Anterior cingulate cortex (tissue), 58 donors: ENCODE data around the gene GTF2IRD2.
A peak's percentile ranks its signal among the peaks of the same experiment; 100 is the strongest.
"Not testable (repeated sequence)": the region's sequence is repeated elsewhere in the genome, so short reads cannot be mapped to it uniquely, and the experiment has no call there.

ENCODE experiments used
- DNase-seq, 58 donors: peaks; one replicate each; lab custom pipeline; 2025; lab: John Stamatoyannopoulos, UW

The GTF2IRD2 gene

DNA sequence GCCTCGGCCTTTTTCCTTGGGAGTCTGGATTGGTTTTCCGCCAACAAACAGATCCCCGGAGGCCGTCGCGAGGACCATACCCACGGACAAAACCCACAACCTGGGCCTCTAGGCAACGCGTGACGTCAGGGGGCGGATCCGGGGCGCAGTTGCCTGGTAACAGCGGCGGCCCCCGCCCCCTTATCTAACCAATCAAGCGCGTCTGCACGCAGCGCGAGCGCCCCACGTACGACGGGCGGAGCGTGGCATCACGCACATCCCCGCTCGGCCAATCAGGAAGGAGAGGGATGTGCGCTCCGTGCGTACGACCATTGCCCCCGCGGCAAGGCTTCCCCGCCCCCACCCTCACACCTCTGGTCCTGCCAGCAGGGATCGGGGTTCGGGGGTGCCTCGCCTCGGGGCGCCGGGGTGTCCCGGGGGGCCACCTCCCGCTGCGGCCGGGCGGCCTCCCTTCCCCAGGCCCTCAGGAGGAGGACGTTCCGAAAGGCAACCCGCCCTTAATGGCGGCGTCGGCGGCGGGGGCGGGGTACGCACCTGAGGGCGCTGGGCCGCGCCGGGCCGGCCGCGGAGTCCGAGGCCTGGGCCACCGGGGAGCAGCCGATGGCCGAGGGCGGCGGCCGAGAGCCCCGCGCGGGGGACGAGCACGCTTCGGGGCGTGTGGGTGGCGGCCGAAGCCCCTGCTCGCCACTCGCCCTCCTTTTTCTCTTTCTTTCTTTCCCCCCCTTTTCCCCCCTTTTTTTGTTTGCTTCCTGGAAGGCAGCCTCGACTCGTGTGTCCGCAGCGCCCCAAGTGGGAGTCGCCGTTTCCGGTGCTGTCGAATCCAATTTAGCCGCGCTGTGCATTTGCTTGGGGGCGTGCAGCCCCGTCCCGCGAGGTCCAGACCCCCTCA lies at the start of gene GTF2IRD2:
Gene GTF2IRD2 (minus strand): TSS at position 773 of the 889 bp plus-strand sequence. CDS start 15,227 bp downstream, outside the sequence.
- DNase-seq: peak in 3 of 58 donors; percentile 24 to 59 (median 54)

- peak in 53 of 58 donors; percentile 13 to 89 (median 70) for DNase-seq
These were observed 39.0 kb upstream of the GTF2IRD2 start for GRCh38 chr7:74890158-74891123.

- DNase-seq: not testable (repeated sequence)
These were observed 38.2 kb upstream of the GTF2IRD2 start for GRCh38 chr7:74889518-74890129.

- DNase-seq: not testable (repeated sequence)
These were observed 33.9 kb upstream of the GTF2IRD2 start for GRCh38 chr7:74885295-74885694.

DNA sequence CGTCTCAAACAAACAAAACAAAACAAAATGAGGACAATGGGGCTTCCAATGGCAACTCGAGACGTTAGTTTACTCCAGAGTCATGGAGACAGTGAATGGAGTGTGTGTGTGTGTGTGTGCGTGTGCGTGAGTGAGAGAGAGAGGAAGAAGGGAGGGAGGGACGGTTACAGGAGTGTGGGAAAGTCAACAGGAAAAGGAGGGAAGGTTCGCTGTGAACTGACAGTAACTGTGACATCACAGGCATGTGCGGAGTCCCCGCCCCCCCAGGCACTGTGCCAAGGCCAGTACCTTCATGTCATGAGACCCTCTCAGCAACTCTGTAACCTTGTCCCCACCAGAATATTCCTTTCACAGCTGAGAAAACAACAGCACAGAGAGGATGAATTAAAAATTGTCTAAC lies 30.7 kb upstream of the GTF2IRD2 start:
- DNase-seq: not testable (repeated sequence)

DNA sequence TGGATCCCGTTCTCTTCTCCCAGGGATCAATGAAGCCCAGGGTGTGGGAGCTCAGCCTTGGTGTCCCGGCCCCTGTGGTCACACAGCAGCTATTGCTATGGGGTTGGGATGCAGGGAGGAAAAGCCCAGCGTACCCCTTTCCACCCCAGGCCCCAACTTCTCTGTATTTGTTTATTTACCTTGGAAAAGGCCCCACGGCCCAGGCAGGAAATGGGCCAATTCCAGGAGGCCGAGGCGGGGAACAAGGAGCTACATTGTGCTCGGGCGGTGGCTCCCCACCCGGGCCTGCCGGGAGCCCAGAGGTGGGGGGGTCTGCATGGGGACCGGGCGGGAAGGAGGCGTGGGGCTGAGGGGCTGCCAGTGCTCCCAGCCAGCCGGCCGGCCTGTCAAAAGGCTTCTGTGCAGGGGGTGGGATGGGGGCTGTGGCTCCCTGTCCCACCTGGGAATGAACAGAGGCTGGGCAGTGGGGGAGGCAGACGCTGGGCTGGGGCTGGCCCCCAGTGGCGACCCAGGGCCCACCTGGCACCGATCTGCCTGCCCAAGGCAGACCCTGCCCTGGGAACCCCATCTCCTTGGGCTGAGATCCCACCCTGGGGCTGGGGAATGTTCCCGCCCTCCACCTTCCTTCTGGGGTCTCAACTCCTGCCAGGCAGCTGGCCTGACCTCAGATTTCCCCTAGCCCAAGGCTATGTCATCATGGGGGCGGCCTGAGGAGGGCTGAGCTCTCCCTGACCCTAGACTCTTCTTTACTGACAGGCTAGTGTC lies 23.5 kb upstream of the GTF2IRD2 start:
- DNase-seq: peak in 41 of 58 donors; percentile 0 to 68 (median 39)

- DNase-seq: not testable (repeated sequence)
These were observed 22.8 kb upstream of the GTF2IRD2 start for GRCh38 chr7:74874104-74874747.

- not testable (repeated sequence) for DNase-seq
These were observed 21.1 kb upstream of the GTF2IRD2 start for GRCh38 chr7:74872542-74872941.

- not testable (repeated sequence) for DNase-seq
These were observed 14.4 kb upstream of the GTF2IRD2 start for GRCh38 chr7:74865777-74866176.

DNA sequence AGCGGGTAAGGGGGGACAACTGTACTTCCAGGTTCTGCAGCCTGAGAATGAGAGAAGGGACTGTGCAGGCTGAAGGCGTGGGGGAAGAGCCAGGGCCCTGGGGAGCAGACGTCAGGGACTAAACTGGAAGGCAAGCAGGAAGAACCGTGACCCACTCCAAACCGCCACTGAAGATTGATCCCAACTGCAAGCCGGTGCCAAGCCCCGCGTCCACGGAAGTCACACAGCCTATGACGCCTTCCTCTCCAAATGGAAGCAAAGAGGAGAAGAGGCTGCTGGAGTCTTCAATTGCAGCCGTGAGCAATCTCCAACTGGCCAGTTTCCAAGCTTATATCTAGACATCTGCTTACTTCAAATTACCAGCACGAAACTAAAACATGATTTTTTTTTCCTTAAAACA lies 1.6 kb downstream of the GTF2IRD2 start:
- not testable (repeated sequence) for DNase-seq

DNA sequence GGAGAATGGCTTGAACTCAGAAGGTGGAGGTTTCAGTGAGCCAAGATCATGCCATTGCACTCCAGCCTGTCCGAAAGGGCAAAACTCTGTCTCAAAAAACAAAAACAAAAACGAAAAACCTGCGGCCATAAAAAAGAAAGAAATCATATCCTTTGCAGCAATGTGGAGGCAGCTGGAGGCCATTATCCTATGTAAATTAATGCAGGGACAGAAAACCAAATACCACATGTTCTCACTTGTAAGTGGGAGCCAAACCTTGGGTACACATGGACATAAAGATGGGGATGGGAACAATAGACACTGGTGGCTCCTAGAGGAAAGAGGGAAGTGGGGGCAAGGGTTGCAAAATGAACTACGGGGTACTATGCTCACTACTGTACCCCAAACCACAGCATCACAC lies 21.0 kb downstream of the GTF2IRD2 start:
- not testable (repeated sequence) for DNase-seq

- DNase-seq: not testable (repeated sequence)
These were observed 21.4 kb downstream of the GTF2IRD2 start for GRCh38 chr7:74829959-74830358.

DNA sequence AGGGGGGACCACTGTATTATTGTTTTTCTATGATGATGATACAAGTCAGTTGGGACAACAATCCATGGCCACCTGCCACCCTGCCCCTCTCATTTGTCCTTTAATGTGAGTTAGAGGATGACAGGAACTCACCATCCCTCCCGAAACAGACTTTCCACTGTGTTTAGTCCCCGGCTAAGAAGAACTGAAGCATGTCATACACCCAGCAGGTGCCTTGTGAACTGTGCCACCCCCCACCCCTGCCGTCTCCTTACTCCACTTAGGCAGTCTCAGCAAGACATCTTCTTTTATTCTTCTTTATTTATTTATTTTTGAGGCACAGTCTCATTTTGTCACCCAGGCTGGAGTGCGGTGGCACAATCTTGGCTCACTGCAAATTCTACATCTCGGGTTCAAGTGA lies 30.1 kb downstream of the GTF2IRD2 start:
- not testable (repeated sequence) for DNase-seq

DNA sequence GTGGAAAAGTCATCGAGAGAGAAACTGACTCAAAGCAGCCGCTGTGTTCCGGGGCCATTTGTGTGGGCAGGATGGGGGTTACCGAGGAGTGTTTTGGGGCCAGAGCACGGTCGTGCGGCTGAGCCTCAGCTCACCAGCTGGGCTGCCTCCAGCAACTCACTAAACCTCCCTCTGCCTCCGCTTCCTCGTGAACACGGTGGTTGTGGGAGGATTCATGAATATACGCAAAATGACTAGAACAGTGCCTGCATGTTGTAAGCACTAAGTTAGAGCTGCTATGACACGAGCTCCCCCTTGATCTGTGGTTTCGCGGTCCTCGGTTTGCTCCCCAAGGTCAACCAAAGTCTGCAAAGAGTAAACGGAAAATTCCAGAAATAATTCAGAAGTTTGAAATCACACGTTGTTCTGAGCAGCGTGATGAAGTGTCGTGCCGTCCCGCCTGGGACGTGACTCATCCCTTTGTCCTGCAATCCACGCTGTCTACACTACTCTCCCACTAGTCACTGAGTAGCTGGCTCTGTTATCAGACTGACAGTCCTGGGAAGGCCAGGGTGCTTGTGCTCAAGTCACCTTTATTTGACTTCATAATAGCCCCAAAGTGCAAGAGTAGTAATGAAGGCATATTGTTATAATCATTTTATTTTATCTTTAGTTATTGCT lies 31.1 kb downstream of the GTF2IRD2 start:
- DNase-seq: not testable (repeated sequence)

DNA sequence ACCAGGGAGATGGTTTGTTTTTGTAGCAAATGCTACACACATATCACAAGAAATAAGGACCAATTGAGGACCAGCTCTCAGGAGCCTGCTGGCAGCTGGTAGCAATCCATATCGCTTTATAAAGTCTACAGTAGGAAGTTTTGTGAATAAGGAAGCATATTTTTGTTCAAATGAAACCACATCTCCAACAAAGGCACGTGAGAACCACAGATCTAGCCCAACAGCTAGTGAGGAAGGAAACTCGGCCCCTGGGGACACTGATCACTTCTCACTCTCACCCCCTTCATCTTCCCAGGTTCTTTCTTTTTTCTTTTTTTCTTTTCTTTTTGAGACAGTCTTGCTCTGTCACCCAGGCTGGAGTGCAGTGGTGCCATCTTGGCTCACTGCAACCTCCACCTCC lies 35.5 kb downstream of the GTF2IRD2 start:
- not testable (repeated sequence) for DNase-seq

DNA sequence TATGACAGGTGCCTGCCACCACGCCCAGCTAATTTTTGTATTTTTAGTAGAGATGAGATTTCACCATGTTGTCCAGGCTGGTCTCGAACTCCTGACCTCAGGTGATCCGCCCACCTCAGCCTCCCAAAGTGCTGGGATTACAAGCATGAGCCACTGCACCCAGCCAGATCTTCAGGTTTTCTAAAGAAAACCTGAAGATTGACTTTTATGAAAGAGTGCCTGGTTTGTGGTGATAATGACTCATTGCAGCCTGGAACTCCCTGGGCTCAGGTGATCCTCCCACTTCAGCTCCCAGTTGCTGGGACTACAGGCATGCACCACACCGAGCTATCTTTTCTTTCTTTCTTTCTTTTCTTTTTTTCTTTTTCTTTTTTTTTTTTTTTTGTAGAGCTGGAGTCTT lies 52.8 kb downstream of the GTF2IRD2 start:
- DNase-seq: not testable (repeated sequence)

DNA sequence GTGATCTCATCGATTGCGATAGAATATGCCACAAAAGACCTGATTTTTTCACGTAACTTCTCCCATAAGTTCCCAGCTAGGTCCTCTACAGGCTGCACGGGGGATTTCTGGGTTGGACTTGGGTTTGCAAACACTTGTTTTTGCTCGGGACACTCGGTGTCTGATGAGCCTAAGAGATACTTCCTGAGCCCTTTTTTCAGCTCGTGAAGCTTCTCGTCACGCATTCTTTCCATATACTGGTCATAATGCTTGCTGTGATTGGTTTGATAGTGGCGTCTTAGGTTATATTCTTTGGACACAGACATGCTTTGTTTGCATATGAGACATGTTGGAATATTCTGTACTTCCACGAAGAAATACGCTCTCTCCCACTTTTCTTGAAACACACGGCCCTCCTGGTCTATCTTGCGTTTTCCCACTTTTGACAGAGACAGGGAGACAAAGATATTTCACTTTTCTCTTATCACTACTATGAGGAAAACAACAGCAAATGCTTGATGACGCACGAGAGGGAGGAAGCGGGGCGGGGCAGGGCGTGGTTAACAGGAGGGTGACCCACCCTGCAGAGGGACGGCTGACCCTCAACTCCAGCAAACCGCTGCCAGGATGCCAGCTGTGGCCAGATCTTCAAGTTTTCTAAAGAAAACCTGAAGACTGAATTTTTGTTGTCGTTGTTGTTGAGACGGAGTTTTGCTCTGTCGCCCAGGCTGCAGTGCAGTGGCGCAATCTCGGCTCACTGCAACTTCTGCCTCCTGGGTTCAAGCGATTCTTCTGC lies 53.4 kb downstream of the GTF2IRD2 start:
- DNase-seq: not testable (repeated sequence)
